Effector memory CD4-positive, alpha-beta T cell (primary cell): ENCODE measurements around the gene KCTD13.
"Not testable (repeated sequence)": the region's sequence is repeated elsewhere in the genome, so short reads cannot be mapped to it uniquely, and the experiment has no call there.

Experiments used
- DNase-seq, 3 donors: peaks; one replicate each; pipeline ENCODE4 v3.0.0-alpha.2; 2020
- H3K27ac ChIP-seq: 2 replicates; pipeline ENCODE4 v1.7.0; 2013; ENCODE audit warnings: mild to moderate bottlenecking, low read length, moderate library complexity; ENCODE audit not compliant: insufficient read depth, poor library complexity, severe bottlenecking
- H3K27me3 ChIP-seq: replicated peaks from 2 replicates; pipeline ENCODE4 v1.7.0; 2013; ENCODE audit warnings: mild to moderate bottlenecking, low read length; ENCODE audit not compliant: insufficient read depth, control insufficient read depth, poor library complexity, severe bottlenecking
- H3K36me3 ChIP-seq: 2 replicates; pipeline ENCODE4 v1.7.0; 2013; ENCODE audit warnings: mild to moderate bottlenecking, low read length, moderate library complexity; ENCODE audit not compliant: control insufficient read depth, insufficient read depth
- H3K4me1 ChIP-seq: 2 replicates; pipeline ENCODE4 v1.7.0; 2013; ENCODE audit warnings: low read length, mild to moderate bottlenecking; ENCODE audit not compliant: control insufficient read depth, insufficient read depth, poor library complexity, severe bottlenecking
- H3K4me3 ChIP-seq: 2 replicates; pipeline ENCODE4 v1.7.0; 2013; ENCODE audit warnings: low read length, low read depth, mild to moderate bottlenecking; ENCODE audit not compliant: insufficient read depth, poor library complexity, severe bottlenecking
- H3K9me3 ChIP-seq: 2 replicates; pipeline ENCODE4 v1.7.0; 2013; ENCODE audit warnings: mild to moderate bottlenecking, low read length, moderate library complexity; ENCODE audit not compliant: control insufficient read depth

The KCTD13 gene

DNA sequence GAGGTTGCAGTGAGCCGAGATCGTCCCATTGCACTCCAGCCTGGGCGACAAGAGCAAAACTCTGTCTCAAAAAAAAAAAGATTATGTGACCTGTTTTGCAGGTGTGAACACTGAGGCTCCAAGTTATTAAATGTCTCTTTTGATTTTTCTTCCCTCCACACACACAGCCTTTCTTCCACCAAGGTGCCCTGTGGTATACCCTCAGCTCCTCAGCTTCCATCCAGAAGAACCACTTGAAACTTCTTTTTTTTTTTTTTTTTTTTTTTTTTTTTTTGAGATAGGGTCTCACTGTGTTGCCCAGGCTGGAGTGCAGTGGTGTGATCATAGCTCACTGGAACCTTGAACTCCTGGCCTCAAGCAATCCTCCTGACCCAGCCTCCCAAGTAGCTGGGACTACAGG, 36.7 kb downstream of the KCTD13 start:
- not testable (repeated sequence) for H3K27ac ChIP-seq, H3K4me1 ChIP-seq

DNA sequence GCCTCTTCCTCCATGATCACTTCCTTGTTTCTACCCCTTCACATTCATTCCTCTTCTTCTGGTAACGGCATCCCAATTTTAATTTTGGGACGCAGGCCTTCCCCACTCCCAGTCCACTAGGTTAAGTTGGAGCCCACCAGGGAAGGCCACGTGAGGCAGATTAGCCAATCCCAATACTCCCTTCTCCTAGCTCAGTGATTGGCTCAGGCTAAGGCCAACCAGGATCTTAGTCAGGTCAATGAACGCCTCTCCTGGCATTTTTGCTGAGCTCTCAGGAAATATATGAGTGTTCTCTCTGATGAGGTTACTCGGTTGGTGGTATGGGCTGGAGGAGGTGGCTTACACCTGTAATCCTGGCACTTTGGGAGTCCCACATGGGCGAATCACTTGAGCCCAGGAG, 42.0 kb downstream of the KCTD13 start:
- H3K4me1 ChIP-seq: no peaks in the 10 kb centered on the region
- no peaks in the 10 kb centered on the region for H3K36me3 ChIP-seq
- no peak overlapping the region for H3K4me3 ChIP-seq
- no peaks in the 10 kb centered on the region for H3K27me3 ChIP-seq
- DNase-seq: no peak
- no peak overlapping the region for H3K27ac ChIP-seq
- no peaks in the 10 kb centered on the region for H3K9me3 ChIP-seq

More for the DNA sequence above, 36.7 kb downstream of the KCTD13 start:
- H3K36me3 ChIP-seq, H3K27me3 ChIP-seq, H3K4me3 ChIP-seq, H3K9me3 ChIP-seq, DNase-seq: not testable (repeated sequence)

DNA sequence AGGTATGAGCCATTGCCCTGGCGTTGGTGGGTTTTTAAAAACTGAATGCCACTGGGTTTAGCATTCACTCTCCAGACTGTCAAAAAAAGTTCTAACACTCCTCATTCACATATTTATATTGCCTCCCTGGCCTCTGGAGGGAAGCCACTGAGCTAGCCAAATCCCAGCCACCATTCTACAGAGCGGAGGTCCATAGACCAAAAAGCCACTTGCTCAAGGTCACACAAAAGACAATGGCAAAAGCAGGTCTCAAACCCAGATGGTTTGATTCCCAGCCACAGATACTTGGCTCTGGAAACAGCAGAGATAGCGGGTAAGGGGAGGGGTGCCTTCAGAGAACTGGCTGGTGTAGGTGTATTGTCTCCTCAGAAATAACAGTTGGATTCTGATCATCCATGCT, 45.0 kb downstream of the KCTD13 start:
- Histone ChIP-seq H3K36me3 (no peaks in the 10 kb centered on the region), H3K27me3 (peaks cover 7% of the 10 kb centered on the region), H3K27ac (no peak overlapping the region), H3K9me3 (no peaks in the 10 kb centered on the region), H3K4me1 (peaks cover 17% of the 10 kb centered on the region), H3K4me3 (no peak overlapping the region)
- no peak for DNase-seq

DNA sequence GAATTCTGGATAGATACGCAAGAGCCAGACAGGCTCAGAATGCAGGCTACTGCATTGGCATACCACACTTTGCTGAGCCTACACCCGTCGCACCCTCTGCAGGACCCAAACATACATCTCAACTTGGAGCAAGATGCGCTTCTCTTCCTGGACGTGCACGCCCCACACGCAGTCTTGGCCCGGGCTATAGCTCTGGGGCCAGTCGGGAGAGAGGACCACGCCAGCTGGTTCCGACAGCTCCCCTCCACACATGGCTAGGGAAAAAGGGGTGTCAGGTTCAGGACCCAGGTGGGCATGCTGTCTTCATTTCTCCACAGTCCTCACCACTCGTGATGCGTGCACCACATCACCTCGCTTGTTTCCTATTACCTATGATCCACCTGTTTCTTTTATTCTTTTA, 47.9 kb downstream of the KCTD13 start:
- H3K4me3 ChIP-seq: no peak overlapping the region
- H3K27me3 ChIP-seq: peaks cover 7% of the 10 kb centered on the region
- no peaks in the 10 kb centered on the region for H3K36me3 ChIP-seq
- no peak for DNase-seq
- no peak overlapping the region for H3K27ac ChIP-seq
- peaks cover 17% of the 10 kb centered on the region for H3K4me1 ChIP-seq
- H3K9me3 ChIP-seq: no peaks in the 10 kb centered on the region

DNA sequence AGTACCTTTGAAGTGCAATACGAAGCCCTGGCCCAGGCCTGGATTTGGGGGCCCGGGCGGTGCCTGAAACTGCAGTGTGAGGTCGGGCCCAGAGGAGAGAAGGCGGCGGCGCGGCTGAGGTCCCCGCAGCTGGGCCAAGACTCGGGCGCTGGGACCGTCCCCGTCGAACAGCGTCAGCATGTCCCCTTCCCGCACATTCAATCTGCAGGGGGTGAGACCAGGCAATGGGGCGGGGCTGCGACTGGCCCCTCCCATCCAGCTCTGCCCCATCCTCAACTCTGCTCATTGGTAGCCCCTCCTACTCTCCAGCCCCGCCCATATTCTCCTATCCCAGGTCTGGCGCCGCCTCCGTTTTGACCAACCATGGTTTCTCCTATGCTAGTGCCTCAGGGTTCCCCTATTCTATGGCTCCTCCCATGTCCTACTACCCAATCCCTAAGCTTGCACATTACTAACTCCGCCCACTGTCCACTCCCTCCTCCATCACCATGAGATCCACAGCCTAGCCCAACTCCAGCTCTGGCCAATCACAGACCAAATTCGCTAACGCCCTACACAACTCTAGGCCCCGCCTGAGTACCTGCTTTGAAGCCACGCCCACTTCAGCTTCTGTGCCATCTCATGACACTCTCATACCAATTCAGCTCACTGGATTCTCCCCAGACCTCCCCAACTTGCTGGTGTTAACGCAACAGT, 48.6 kb downstream of the KCTD13 start:
- Histone ChIP-seq H3K4me3 (peak overlapping the region; percentile 45), H3K27me3 (peaks cover 7% of the 10 kb centered on the region), H3K9me3 (no peaks in the 10 kb centered on the region), H3K4me1 (peaks cover 17% of the 10 kb centered on the region), H3K36me3 (no peaks in the 10 kb centered on the region), H3K27ac (no peak overlapping the region)
- DNase-seq: peak; percentile 28 to 30 (median 29)

DNA sequence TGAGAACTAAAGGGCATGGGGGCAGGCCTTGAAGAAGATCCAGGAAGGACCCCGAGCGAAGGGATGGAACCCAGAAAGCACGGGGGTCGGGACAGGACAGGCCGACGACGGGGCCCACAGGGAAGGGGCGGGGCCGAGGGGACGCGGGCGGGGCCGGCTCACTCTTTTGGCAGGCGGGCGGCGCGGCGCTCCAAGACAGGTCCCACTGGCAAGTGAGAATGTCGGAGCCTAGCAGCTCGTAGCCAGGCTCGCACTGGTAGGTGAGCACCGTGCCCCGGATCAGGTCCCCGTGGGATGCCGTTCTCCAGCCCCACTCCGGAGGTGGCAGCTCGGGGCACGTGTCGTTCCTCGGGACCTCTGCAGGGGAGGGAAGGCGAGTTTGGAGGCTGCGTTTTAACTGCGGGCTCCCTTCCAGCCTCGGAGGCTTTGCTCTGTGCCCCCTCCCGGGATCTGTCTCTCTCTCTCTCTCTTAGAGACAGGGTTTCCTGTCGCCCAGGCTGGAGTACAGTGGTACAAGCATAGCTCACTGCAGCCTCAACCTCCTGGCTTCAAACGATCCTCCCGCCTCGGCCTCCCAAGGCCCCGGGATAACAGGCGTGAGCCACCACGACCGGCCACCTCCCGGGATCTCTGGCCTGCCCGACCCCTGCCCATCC, 49.3 kb downstream of the KCTD13 start:
- Histone ChIP-seq H3K4me3 (peak overlapping the region; percentile 45), H3K27ac (no peak overlapping the region), H3K36me3 (no peaks in the 10 kb centered on the region), H3K9me3 (no peaks in the 10 kb centered on the region), H3K27me3 (peaks cover 7% of the 10 kb centered on the region), H3K4me1 (peaks cover 17% of the 10 kb centered on the region)
- peak in 1 of 3 donors; percentile 13 for DNase-seq

DNA sequence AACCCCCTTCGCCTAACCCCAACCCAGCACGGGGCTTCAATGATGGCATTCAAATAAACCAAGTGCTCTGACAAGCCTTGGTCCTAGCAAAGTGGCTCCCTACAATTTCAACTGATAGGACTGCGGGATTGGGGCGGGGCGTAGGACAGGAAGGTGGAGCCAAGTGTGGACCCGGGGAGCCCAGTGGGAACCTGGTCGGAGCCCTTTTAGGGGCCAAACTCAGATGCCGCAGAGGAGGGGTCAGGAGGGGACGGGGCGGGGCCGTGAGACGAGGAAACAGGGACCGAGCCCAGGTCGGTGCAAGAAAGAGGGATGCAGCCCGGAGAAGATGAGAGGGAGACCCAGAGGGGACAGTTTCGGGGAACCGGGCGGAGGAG, 49.8 kb downstream of the KCTD13 start:
- Histone ChIP-seq H3K4me1 (peaks cover 17% of the 10 kb centered on the region), H3K4me3 (peak overlapping the region; percentile 45), H3K27me3 (peaks cover 7% of the 10 kb centered on the region), H3K9me3 (no peaks in the 10 kb centered on the region), H3K36me3 (no peaks in the 10 kb centered on the region), H3K27ac (no peak overlapping the region)
- DNase-seq: no peak

DNA sequence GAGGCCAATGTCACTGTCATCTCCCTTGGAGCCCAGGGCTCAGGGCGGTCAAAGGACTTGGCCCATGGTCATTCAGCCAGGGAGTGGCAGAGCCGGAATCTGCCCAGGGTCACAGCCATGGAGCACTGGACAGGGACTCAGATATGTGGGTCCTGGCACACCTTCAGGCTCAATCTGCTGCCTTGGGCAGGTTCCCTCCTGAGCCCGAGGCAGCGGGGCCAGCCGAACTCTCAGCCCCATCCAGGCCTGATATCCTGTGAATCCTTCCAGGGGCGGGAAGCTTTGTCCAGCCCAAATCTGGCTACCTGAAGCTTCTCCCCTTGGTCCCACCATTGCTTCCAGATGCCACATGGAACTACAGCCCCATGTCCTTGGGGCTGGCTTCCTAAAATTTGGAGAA, 50.8 kb downstream of the KCTD13 start:
- DNase-seq: no peak

DNA sequence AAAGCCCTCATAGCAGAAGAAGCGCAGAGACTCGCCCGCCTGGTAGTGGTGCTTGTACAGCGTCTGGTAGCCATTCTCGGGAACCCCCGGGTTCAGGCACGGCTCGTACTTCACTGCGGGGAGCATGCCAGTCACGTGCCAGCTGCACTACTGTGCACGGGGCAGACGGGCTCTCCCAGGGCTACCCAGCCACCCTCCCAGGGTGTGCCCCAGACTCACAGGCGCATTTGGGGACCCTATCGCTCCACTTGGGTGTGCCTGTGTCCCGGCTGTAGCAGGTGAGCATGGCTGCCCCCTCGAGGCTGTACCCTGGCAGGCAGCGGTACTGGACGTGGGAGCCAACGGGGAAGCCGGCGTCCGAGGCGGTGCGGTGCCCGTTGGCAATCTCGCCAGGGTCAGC, 52.7 kb downstream of the KCTD13 start:
- Histone ChIP-seq H3K36me3 (no peaks in the 10 kb centered on the region), H3K9me3 (no peaks in the 10 kb centered on the region), H3K4me1 (peaks cover 17% of the 10 kb centered on the region), H3K27me3 (peaks cover 7% of the 10 kb centered on the region), H3K4me3 (no peak overlapping the region), H3K27ac (no peak overlapping the region)
- no peak for DNase-seq

More for the DNA sequence above, 50.8 kb downstream of the KCTD13 start:
- no peak overlapping the region for H3K27ac ChIP-seq
- peaks cover 17% of the 10 kb centered on the region for H3K4me1 ChIP-seq
- H3K4me3 ChIP-seq: no peak overlapping the region
- peaks cover 7% of the 10 kb centered on the region for H3K27me3 ChIP-seq
- no peaks in the 10 kb centered on the region for H3K9me3 ChIP-seq
- H3K36me3 ChIP-seq: no peaks in the 10 kb centered on the region

DNA sequence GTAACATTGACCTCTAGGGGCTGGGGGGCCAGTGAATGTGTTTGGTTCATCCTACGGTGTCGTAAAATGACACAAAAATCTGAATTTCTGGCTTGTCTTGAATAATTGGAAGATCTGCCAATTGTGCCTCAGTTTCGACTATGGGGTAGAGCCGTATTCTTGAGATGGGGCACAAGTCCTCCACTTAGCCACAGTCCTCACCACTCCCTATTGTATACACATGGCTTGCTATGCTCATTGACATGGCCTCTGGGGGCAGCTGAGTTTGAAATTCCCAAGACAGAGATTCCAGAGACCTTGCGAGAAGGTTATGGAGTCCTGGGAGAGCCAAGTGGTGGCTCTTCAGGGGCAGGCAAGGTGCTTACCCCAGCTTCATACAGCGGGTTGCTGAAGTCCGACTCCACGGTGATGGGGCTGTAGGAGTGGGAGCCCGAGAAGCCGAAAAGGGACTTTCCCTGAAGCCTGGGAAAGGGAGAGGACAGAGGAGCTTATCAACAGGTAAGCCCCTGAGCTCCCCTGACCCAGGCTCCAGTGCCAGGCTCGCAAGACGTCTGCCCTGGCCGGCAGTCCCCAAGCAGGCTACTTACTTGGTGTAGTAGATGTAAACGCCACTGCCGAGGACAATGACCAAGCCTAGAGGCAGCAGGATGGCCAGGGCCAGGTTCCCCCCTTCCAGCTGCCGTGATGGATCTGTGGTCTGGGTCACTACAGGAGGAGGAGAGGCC, 54.0 kb downstream of the KCTD13 start:
- no peak for DNase-seq
- Histone ChIP-seq H3K4me3 (no peak overlapping the region), H3K9me3 (no peaks in the 10 kb centered on the region)

More for the DNA sequence above, 54.0 kb downstream of the KCTD13 start:
- H3K27me3 ChIP-seq: no peaks in the 10 kb centered on the region
- H3K36me3 ChIP-seq: no peaks in the 10 kb centered on the region
- H3K4me1 ChIP-seq: peaks cover 8% of the 10 kb centered on the region
- no peak overlapping the region for H3K27ac ChIP-seq
